T-helper 2 cell treated with Interferon-gamma antibody and Interleukin-4, amounts not matched to agents 5 μg/mL and 100 μg/mL, for 36 hours (primary cell): ENCODE results near the gene CLCA2.
A peak's percentile ranks its signal among the peaks of the same experiment; 100 is the strongest.

Source experiments
- DNase-seq: peaks from one replicate; pipeline ENCODE4 v3.0.0; 2021; ENCODE audit warnings: low spot score
- H3K27ac Mint-ChIP-seq: one replicate; pipeline ENCODE4 v1.8.0; 2021; ENCODE audit warnings: mild to moderate bottlenecking, mixed read lengths
- H3K27me3 Mint-ChIP-seq: one replicate; pipeline ENCODE4 v1.8.0; 2021; ENCODE audit warnings: low read depth, mixed read lengths
- H3K36me3 Mint-ChIP-seq: one replicate; pipeline ENCODE4 v1.8.0; 2021; ENCODE audit warnings: low read depth, mixed read lengths
- H3K4me1 Mint-ChIP-seq: one replicate; pipeline ENCODE4 v1.8.0; 2021; ENCODE audit warnings: low read depth, mixed read lengths
- H3K4me3 Mint-ChIP-seq: one replicate; pipeline ENCODE4 v1.8.0; 2022; ENCODE audit warnings: mild to moderate bottlenecking, moderate library complexity, mixed read lengths
- H3K9me3 Mint-ChIP-seq: one replicate; pipeline ENCODE4 v1.8.0; 2021; ENCODE audit warnings: mixed read lengths

CLCA2 gene

GRCh38 chr1:86423873-86424272 lies at the start of gene CLCA2:
TSS of gene CLCA2 (plus strand) at chr1:86424171. CDS start at chr1:86424248, 77 bp downstream.
- Mint-ChIP-seq H3K4me1 (peaks cover 2% of the 10 kb centered on the region), H3K27ac (no peak within 1 kb of the TSS), H3K36me3 (no peaks in the 10 kb centered on the region), H3K27me3 (peaks cover 19% of the 10 kb centered on the region), H3K9me3 (no peaks in the 10 kb centered on the region), H3K4me3 (no peak within 1 kb of the TSS)
- no peak for DNase-seq

GRCh38 chr1:86375688-86376087 lies 48.3 kb upstream of the CLCA2 start:
- no peaks in the 10 kb centered on the region for H3K27me3 Mint-ChIP-seq
- peaks cover 39% of the 10 kb centered on the region for H3K36me3 Mint-ChIP-seq
- peaks cover 18% of the 10 kb centered on the region for H3K9me3 Mint-ChIP-seq
- no peak for DNase-seq
- no peak overlapping the region for H3K4me3 Mint-ChIP-seq
- peaks cover 6% of the 10 kb centered on the region for H3K4me1 Mint-ChIP-seq
- no peak overlapping the region for H3K27ac Mint-ChIP-seq

- Mint-ChIP-seq H3K4me1 (peaks cover 3% of the 10 kb centered on the region), H3K36me3 (peaks cover 34% of the 10 kb centered on the region), H3K27ac (no peak overlapping the region), H3K27me3 (no peaks in the 10 kb centered on the region), H3K4me3 (no peak overlapping the region), H3K9me3 (peaks cover 18% of the 10 kb centered on the region)
- no peak for DNase-seq
Measured at GRCh38 chr1:86377341-86377740, 46.6 kb upstream of the CLCA2 start.

GRCh38 chr1:86378813-86379212 lies 45.2 kb upstream of the CLCA2 start:
- H3K27me3 Mint-ChIP-seq, result no peaks in the 10 kb centered on the region

GRCh38 chr1:86380257-86380861 lies 43.6 kb upstream of the CLCA2 start:
- H3K9me3 Mint-ChIP-seq, result peaks cover 18% of the 10 kb centered on the region
- peaks cover 29% of the 10 kb centered on the region for H3K36me3 Mint-ChIP-seq
- H3K4me3 Mint-ChIP-seq, result no peak overlapping the region
- no peak overlapping the region for H3K27ac Mint-ChIP-seq
- peaks cover 9% of the 10 kb centered on the region for H3K4me1 Mint-ChIP-seq
- no peaks in the 10 kb centered on the region for H3K27me3 Mint-ChIP-seq
- no peak for DNase-seq

More at GRCh38 chr1:86378813-86379212, 45.2 kb upstream of the CLCA2 start:
- peaks cover 9% of the 10 kb centered on the region for H3K4me1 Mint-ChIP-seq
- H3K4me3 Mint-ChIP-seq, result no peak overlapping the region
- DNase-seq, result no peak
- no peak overlapping the region for H3K27ac Mint-ChIP-seq
- H3K9me3 Mint-ChIP-seq, result peaks cover 18% of the 10 kb centered on the region
- H3K36me3 Mint-ChIP-seq, result peaks cover 29% of the 10 kb centered on the region

- Mint-ChIP-seq H3K9me3 (peaks cover 18% of the 10 kb centered on the region), H3K4me3 (no peak overlapping the region), H3K27ac (no peak overlapping the region), H3K36me3 (peaks cover 27% of the 10 kb centered on the region), H3K4me1 (peaks cover 9% of the 10 kb centered on the region), H3K27me3 (no peaks in the 10 kb centered on the region)
- no peak for DNase-seq
Measured at GRCh38 chr1:86381223-86381622, 42.7 kb upstream of the CLCA2 start.

- peak overlapping the region; percentile 20 for H3K27ac Mint-ChIP-seq
- H3K4me3 Mint-ChIP-seq, result peak overlapping the region; percentile 66
- H3K4me1 Mint-ChIP-seq, result peaks cover 9% of the 10 kb centered on the region
- peaks cover 11% of the 10 kb centered on the region for H3K36me3 Mint-ChIP-seq
- H3K27me3 Mint-ChIP-seq, result no peaks in the 10 kb centered on the region
- no peak for DNase-seq
- H3K9me3 Mint-ChIP-seq, result peaks cover 6% of the 10 kb centered on the region
Measured at GRCh38 chr1:86382878-86383277, 41.1 kb upstream of the CLCA2 start.

- Mint-ChIP-seq H3K4me3 (no peak overlapping the region), H3K4me1 (peaks cover 32% of the 10 kb centered on the region), H3K27me3 (no peaks in the 10 kb centered on the region), H3K36me3 (peaks cover 18% of the 10 kb centered on the region), H3K27ac (no peak overlapping the region), H3K9me3 (peaks cover 10% of the 10 kb centered on the region)
- DNase-seq, result no peak
Measured at GRCh38 chr1:86387916-86388627, 35.9 kb upstream of the CLCA2 start.

GRCh38 chr1:86388777-86389176 lies 35.2 kb upstream of the CLCA2 start:
- Mint-ChIP-seq H3K27ac (peak overlapping the region; percentile 93), H3K4me1 (peaks cover 39% of the 10 kb centered on the region)

GRCh38 chr1:86389307-86389706 lies 34.7 kb upstream of the CLCA2 start:
- peaks cover 10% of the 10 kb centered on the region for H3K9me3 Mint-ChIP-seq
- peak overlapping the region; percentile 93 for H3K27ac Mint-ChIP-seq
- H3K4me3 Mint-ChIP-seq, result peak overlapping the region; percentile 85
- H3K27me3 Mint-ChIP-seq, result no peaks in the 10 kb centered on the region
- H3K36me3 Mint-ChIP-seq, result peaks cover 21% of the 10 kb centered on the region
- peaks cover 41% of the 10 kb centered on the region for H3K4me1 Mint-ChIP-seq
- no peak for DNase-seq

More at GRCh38 chr1:86388777-86389176, 35.2 kb upstream of the CLCA2 start:
- H3K9me3 Mint-ChIP-seq, result peaks cover 10% of the 10 kb centered on the region
- peaks cover 20% of the 10 kb centered on the region for H3K36me3 Mint-ChIP-seq
- H3K4me3 Mint-ChIP-seq, result peak overlapping the region; percentile 85
- no peaks in the 10 kb centered on the region for H3K27me3 Mint-ChIP-seq
- no peak for DNase-seq

GRCh38 chr1:86394416-86394815 lies 29.6 kb upstream of the CLCA2 start:
- no peak for DNase-seq
- H3K4me1 Mint-ChIP-seq, result peaks cover 55% of the 10 kb centered on the region
- H3K27me3 Mint-ChIP-seq, result peaks cover 5% of the 10 kb centered on the region
- H3K27ac Mint-ChIP-seq, result peak overlapping the region; percentile 15
- H3K4me3 Mint-ChIP-seq, result peak overlapping the region; percentile 62
- H3K36me3 Mint-ChIP-seq, result peaks cover 21% of the 10 kb centered on the region
- peaks cover 10% of the 10 kb centered on the region for H3K9me3 Mint-ChIP-seq

GRCh38 chr1:86395751-86396497 lies 28.0 kb upstream of the CLCA2 start, which contains the start of gene ODF2L:
TSS of gene ODF2L (minus strand) at chr1:86396323. CDS start at chr1:86387027, 9,296 bp downstream.
- H3K4me3 Mint-ChIP-seq, result peak within 1 kb of the TSS; percentile 98
- peaks cover 43% of the 10 kb centered on the region for H3K4me1 Mint-ChIP-seq
- H3K27ac Mint-ChIP-seq, result peak within 1 kb of the TSS; percentile 97
- peaks cover 10% of the 10 kb centered on the region for H3K9me3 Mint-ChIP-seq
- H3K27me3 Mint-ChIP-seq, result peaks cover 12% of the 10 kb centered on the region
- H3K36me3 Mint-ChIP-seq, result peaks cover 12% of the 10 kb centered on the region
- DNase-seq, result peak; percentile 88

GRCh38 chr1:86396498-86396890 lies 27.5 kb upstream of the CLCA2 start:
- Mint-ChIP-seq H3K36me3 (peaks cover 6% of the 10 kb centered on the region), H3K9me3 (peaks cover 5% of the 10 kb centered on the region), H3K27me3 (peaks cover 15% of the 10 kb centered on the region), H3K27ac (peak overlapping the region; percentile 97), H3K4me1 (peaks cover 37% of the 10 kb centered on the region), H3K4me3 (peak overlapping the region; percentile 98)
- no peak for DNase-seq
